Amygdala (tissue), 56 donors: Measurements from ENCODE around the gene EIF2S3.

Experiments
- DNase-seq, 56 donors: peaks; one replicate each; lab custom pipeline; 2025; lab: John Stamatoyannopoulos, UW

EIF2S3 gene

DNA sequence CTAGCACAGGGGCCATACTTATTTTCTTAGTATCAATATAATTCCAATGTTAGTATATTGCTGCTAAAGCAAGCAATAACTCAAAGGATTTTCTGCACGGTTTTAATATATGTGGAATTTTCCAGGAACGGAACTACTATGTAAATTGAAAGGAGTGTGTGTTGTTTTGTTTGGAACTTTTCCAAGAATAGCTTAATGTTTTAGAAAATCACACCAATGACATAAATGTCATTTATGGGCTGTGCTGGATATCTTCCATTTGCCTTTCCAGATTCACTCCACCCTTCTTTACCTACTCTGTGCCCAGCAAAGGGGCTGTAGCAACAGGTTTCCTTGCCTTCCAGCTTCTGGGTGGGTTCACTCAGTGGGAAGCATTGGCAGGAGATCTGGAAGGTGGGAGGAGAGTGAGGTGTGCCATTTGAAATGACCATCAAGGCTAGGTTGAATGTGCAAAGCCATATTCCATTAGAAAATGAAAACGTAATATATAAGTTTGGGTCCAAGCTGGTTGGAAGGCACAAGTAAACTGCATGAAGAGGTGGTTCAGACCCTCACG lies 69.6 kb downstream of the EIF2S3 start:
- DNase-seq, result no peak

DNA sequence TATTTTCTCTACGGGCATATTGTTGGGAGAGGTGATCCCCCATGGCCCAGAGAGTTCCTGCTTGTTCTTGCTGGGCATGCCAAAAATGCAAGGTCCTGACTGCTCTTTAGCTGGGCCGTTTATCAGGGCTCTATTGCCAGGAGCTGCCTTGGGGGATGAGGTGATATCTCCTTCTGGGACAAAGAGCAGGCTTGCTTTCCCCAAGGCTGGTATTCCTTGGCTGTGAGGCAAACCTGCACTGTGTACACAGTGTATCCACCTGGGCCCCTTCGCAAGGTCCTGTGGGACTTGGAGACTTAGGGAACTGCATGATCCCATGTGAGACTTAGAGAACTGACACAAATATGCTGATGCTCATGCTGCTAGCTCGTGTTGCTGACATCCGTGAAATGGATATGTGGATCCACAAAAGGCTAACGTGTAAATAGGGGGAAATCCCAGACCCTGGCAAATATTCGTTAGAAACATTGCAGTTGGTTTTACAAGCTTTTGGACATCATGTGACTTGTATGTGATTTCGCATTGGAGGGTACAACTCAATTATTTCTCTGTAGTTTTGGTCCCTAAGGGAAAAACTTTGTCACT lies 70.4 kb downstream of the EIF2S3 start:
- no peak for DNase-seq
